AG04450 (cell line): Measurements from ENCODE around the gene DNPEP. TPM values are rescaled to one million over a fixed set of nuclear protein-coding genes. Genes with fewer than 3 reads are reported as not detected.

Experiments
- CTCF ChIA-PET: fragments of 300-600, 350-600 bp; formaldehyde crosslinking; extraction: SDS; loops from one replicate; lab custom pipeline; 2022; ENCODE audit warnings: antibody characterized with exemption, inconsistent platforms; lab: Charles Lee
- POLR2A ChIA-PET: fragments of 350-600 bp; formaldehyde crosslinking; extraction: SDS; loops from one replicate; lab custom pipeline; 2021; ENCODE audit warnings: antibody characterized with exemption, inconsistent platforms; lab: Yijun Ruan, JAX
- DNase-seq: peaks from one replicate; pipeline ENCODE4 v3.0.0-alpha.2; 2011; ENCODE audit warnings: low read depth, low spot score
- H3K27ac ChIP-seq: one replicate; pipeline ENCODE4 v1.5.1; 2012; ENCODE audit warnings: low read depth, low read length, control low read depth
- H3K27me3 ChIP-seq: one replicate; pipeline ENCODE4 v1.6.0; 2012; ENCODE audit warnings: low read length; ENCODE audit not compliant: control insufficient read depth, insufficient read depth
- H3K4me3 ChIP-seq: 2 replicates; pipeline ENCODE4 v1.5.1; 2011; ENCODE audit warnings: mild to moderate bottlenecking, low read depth, low read length, control low read depth
- H3K9me3 ChIP-seq: 2 replicates; pipeline ENCODE4 v1.5.1; 2012; ENCODE audit warnings: low read length; ENCODE audit not compliant: control insufficient read depth, insufficient read depth
- polyA plus RNA-seq: library from polyadenylated mRNA; depleted of rRNA; stranded (reverse); fragments of >200 nt; gene quantifications from 2 replicates; pipeline ENCODE4 v1.2.3, GENCODE V29; 2011
- TF ChIP-seq, protein P1 (sequence below): IDR thresholded peaks from 2 replicates; pipeline ENCODE4 v1.5.1; 2011; ENCODE audit warnings: low read depth, low read length, control low read depth, inconsistent platforms

Gene DNPEP
- polyA plus RNA-seq, 1 experiment = 41.5 TPM

DNA sequence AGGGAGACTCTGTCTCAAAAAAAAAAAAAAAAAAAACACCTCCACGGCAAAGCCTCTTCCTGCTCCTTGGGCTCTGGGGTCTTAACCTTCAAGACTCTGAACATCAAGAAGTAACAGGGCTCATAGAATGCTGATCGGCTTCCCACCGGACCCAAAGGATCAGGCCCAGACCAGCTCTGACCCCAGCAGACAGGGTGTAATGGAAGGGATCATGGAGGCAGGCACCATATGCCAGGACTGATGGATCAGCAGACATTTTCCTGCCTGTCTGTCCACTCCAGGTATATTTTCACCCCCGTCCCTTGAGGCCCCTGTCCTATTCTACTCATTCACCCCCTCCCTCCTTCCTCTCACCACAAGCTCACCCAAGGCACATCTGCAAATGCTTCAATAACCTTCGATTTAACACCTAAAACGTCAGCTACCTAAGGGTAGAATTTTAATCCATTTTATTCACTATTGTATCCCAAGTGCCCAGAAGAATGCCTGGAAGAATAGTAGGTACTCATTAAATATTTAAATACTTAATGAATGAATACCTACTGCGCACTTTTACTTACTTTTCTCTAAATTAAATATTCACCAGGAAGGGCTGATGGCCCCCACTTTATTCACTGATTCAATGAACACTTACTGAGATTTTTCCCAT, 42.4 kb upstream of the DNPEP start:
- DNase-seq = no peak
- ChIA-PET CTCF (interaction anchor here (1.3 to 2.0 kb wide), 5 partner anchors 27 to 100 kb away, joined by 3 to 9 read pairs (median 5); no protein-coding TSS in a partner anchor), POLR2A (interaction anchor here (0.7 kb wide), 1 partner anchor 11 kb away, joined by 8 read pairs; no protein-coding TSS in a partner anchor)
- H3K4me3 ChIP-seq = no peak overlapping the region
- TF ChIP-seq, protein P1, sequence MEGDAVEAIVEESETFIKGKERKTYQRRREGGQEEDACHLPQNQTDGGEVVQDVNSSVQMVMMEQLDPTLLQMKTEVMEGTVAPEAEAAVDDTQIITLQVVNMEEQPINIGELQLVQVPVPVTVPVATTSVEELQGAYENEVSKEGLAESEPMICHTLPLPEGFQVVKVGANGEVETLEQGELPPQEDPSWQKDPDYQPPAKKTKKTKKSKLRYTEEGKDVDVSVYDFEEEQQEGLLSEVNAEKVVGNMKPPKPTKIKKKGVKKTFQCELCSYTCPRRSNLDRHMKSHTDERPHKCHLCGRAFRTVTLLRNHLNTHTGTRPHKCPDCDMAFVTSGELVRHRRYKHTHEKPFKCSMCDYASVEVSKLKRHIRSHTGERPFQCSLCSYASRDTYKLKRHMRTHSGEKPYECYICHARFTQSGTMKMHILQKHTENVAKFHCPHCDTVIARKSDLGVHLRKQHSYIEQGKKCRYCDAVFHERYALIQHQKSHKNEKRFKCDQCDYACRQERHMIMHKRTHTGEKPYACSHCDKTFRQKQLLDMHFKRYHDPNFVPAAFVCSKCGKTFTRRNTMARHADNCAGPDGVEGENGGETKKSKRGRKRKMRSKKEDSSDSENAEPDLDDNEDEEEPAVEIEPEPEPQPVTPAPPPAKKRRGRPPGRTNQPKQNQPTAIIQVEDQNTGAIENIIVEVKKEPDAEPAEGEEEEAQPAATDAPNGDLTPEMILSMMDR = no peak
- H3K9me3 ChIP-seq = no peaks in the 10 kb centered on the region; the same call in 1 of the 2 replicates
- H3K27me3 ChIP-seq = no peaks in the 10 kb centered on the region
- H3K27ac ChIP-seq = no peak overlapping the region

DNA sequence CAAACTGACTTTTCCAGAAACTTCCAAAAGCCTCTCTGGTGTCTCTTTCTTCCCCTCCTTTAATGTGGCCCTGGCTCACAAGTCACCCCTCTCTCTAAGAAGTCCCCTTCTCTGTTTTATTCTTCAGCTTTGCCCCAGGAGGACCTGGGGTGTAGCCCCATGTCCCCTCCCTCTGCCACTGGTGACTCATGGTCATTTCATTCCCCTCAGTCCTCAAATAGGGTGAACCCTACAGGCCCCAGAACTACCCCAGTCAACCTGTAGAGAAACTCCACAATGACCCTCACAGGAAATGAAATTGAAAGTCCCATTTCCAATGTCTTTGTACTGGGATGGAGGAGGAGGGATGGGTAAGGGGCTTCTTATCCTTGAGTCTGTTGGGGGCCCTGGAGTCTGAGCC, 40.8 kb upstream of the DNPEP start:
- Histone ChIP-seq H3K4me3 (no peak overlapping the region), H3K27ac (no peak overlapping the region), H3K27me3 (no peaks in the 10 kb centered on the region), H3K9me3 (no peaks in the 10 kb centered on the region; the same call in 1 of the 2 replicates)
- TF ChIP-seq, protein P1 = no peak
- ChIA-PET POLR2A (interaction anchor here (0.8 kb wide), 1 partner anchor 49 kb away, joined by 3 read pairs; no protein-coding TSS in a partner anchor), CTCF (interaction anchor here (0.6 to 2.1 kb wide), 4 partner anchors 10 to 101 kb away, joined by 3 to 8 read pairs (median 4); partner anchors contain the start of gene DES)
- DNase-seq = no peak

DNA sequence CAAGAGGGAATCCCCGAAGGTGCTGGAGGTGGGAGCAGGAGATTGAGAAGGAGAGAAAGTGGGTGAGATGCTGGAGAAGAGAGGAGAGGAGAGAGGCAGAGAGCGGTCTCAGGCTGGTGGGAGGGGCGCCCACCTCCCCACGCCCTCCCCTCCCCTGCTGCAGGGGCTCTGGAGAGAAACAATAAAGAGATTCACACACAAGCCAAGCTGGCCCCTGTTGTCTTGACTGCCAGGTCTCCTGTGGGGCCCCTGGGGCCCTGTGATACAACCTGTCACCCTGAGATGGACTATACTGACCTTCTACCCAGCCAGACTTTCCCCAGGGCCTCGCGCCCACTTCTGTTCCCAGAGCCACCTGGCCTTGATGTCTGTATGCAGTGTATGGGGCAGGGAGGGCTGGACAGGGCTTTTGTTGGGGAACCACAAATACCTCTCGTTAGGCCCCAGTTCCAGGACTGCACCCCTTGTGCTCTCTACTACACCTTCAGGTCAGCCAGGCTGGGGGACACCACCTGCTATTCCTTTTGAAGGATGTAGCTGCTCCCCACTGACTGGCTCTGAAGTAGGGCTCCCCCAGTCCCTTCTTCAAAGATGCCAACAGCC, 38.9 kb upstream of the DNPEP start:
- H3K27ac ChIP-seq = no peak overlapping the region
- POLR2A ChIA-PET = no interaction called here
- TF ChIP-seq, protein P1 = no peak
- H3K4me3 ChIP-seq = no peak overlapping the region
- no peaks in the 10 kb centered on the region for H3K27me3 ChIP-seq
- H3K9me3 ChIP-seq = no peaks in the 10 kb centered on the region; the same call in 1 of the 2 replicates
- CTCF ChIA-PET = interaction anchor here (2.1 kb wide), 1 partner anchor 24 kb away, joined by 8 read pairs; no protein-coding TSS in a partner anchor
- DNase-seq = no peak

DNA sequence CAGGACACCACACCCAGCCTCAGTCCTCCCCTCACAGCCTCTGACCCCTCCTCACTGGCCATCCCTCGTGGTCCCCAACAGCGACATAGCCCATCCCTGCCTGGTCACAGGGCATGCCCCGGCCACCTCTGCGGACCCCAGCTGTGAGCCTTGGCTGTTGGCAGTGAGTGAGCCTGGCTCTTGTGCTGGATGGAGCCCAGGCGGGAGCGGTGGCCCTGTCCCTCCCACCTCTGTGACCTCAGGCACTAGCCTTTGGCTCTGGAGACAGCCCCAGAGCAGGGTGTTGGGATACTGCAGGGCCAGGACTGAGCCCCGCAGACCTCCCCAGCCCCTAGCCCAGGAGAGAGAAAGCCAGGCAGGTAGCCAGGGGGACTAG, 38.3 kb upstream of the DNPEP start:
- H3K9me3 ChIP-seq = no peaks in the 10 kb centered on the region; the same call in 1 of the 2 replicates
- H3K4me3 ChIP-seq = no peak overlapping the region
- no peak overlapping the region for H3K27ac ChIP-seq
- CTCF ChIA-PET = no interaction called here
- no peaks in the 10 kb centered on the region for H3K27me3 ChIP-seq
- POLR2A ChIA-PET = no interaction called here
- DNase-seq = no peak
- TF ChIP-seq, protein P1 = no peak
